A549 (cell line): ENCODE data around the gene KCP.

Experiments used
- CTCF ChIP-seq: fragments of >200 bp; sonication (Bioruptor Twin); formaldehyde crosslinking; IDR thresholded peaks from 3 replicates; pipeline ENCODE4 v1.5.1; 2016
- EHF ChIP-seq: fragments of 250-450 bp; sonication (Bioruptor Pico); IDR thresholded peaks from 2 replicates; pipeline ENCODE4 v1.5.0; 2020; ENCODE audit warnings: mild to moderate bottlenecking
- ELK1 ChIP-seq: fragments of 150-350 bp; IDR thresholded peaks from 2 replicates; pipeline ENCODE4 v1.6.1; 2014; ENCODE audit warnings: low read depth, mild to moderate bottlenecking, low read length
- ESRRA ChIP-seq: fragments of 150-350 bp; IDR thresholded peaks from 2 replicates; pipeline ENCODE4 v1.6.1; 2014; ENCODE audit warnings: mild to moderate bottlenecking, low read length, borderline replicate concordance
- FOSL2 ChIP-seq, 2 experiments: fragments of 450-650 bp in 1 of 2; fragments of >200 bp in 1 of 2; sonication (Bioruptor Twin) in 1 of 2; formaldehyde crosslinking; IDR thresholded peaks; 2 replicates each; pipeline versions ENCODE4 v1.5.0 to v1.6.1; 2016 to 2020; ENCODE audit warnings: mild to moderate bottlenecking in 1 of 2, moderate library complexity in 1 of 2
- HDAC2 ChIP-seq: fragments of 200-600 bp; sonication (generic); IDR thresholded peaks from 2 replicates; pipeline ENCODE4 v1.6.1; 2016
- JUN ChIP-seq, 2 experiments: fragments of >200 bp; sonication (Bioruptor Twin); formaldehyde crosslinking; IDR thresholded peaks; 2 replicates in 1 of 2; 3 replicates in 1 of 2; pipeline ENCODE4 v1.6.1; 2016 to 2017
- JUNB ChIP-seq: fragments of >200 bp; sonication (Bioruptor Twin); formaldehyde crosslinking; IDR thresholded peaks from 2 replicates; pipeline ENCODE4 v1.6.1; 2016
- MAZ ChIP-seq: fragments of 150-350 bp; IDR thresholded peaks from 2 replicates; pipeline ENCODE4 v1.6.1; 2014; ENCODE audit warnings: antibody characterized with exemption, low read depth, low read length, borderline replicate concordance
- NFE2L2 ChIP-seq: fragments of 150-350 bp; conservative IDR thresholded peaks from 2 replicates; pipeline ENCODE4 v1.6.1; 2014; ENCODE audit warnings: low read length
- PBX3 ChIP-seq: IDR thresholded peaks from 2 replicates; pipeline ENCODE4 v1.6.1; 2012
- POLR2A ChIP-seq: IDR thresholded peaks from 2 replicates; pipeline ENCODE4 v1.6.1; 2012; ENCODE audit warnings: mild to moderate bottlenecking, low read length
- POLR2AphosphoS2 ChIP-seq: conservative IDR thresholded peaks from 2 replicates; pipeline ENCODE4 v1.6.1; 2012; ENCODE audit warnings: low read length, improper control_type of control experiment, inconsistent platforms

- TF ChIP-seq FOSL2 (IDR thresholded peaks at IDR 0.05) (no peak), FOSL2 (CRISPR knock-in tag; IDR thresholded peaks at IDR 0.05) (no peak), POLR2A (no peak), CTCF (no peak), ELK1 (no peak), PBX3 (no peak), JUN (IDR thresholded peaks at IDR 0.05) (no peak), JUNB (no peak), NFE2L2 (no peak), EHF (CRISPR knock-in tag) (no peak), POLR2AphosphoS2 (no peak), ESRRA (no peak), MAZ (no peak), HDAC2 (no peak)
Observed at GRCh38 chr7:128931965-128932861, 21.7 kb upstream of the KCP start.
